CD4-positive, alpha-beta T cell (primary cell): ENCODE data around the gene STAT6. TPM values are rescaled to one million over a fixed set of nuclear protein-coding genes. Genes with fewer than 3 reads are reported as not detected.

Source experiments
- ATAC-seq: fragments of 200-7000 bp; cut with Tn5 transposase; one replicate; pipeline ENCODE4 v1.10.0; 2022; ENCODE audit warnings: mild to moderate bottlenecking; ENCODE audit not compliant: poor library complexity
- CTCF ChIA-PET: fragments of 350-600 bp; sonication (Branson Sonifier 250); formaldehyde crosslinking; loops from one replicate; lab custom pipeline; 2021; ENCODE audit warnings: antibody characterized with exemption, inconsistent platforms; lab: Charles Lee
- POLR2A ChIA-PET: fragments of 350-600 bp; sonication (Branson Sonifier 250); formaldehyde crosslinking; loops from one replicate; lab custom pipeline; 2021; ENCODE audit warnings: antibody characterized with exemption, inconsistent platforms; lab: Charles Lee
- DNase-seq, 14 experiments: peaks; one replicate each; pipeline ENCODE4 v3.0.0-alpha.2; 2013 to 2020; ENCODE audit warnings: mixed read lengths in 2 of 14
- H3K27ac ChIP-seq, 2 donors: one replicate each; pipeline versions ENCODE4 v1.5.1 to v1.7.0; 2013; ENCODE audit warnings: low read length in 2 of 2, low read depth in 1 of 2, mild to moderate bottlenecking in 1 of 2
- H3K27me3 ChIP-seq, 2 experiments: 1 replicate in 1 of 2; 2 replicates in 1 of 2; pipeline versions ENCODE4 v1.6.1 to v1.7.0; 2013; ENCODE audit warnings: low read length in 2 of 2, control low read depth in 1 of 2, mild to moderate bottlenecking in 1 of 2, moderate library complexity in 1 of 2; ENCODE audit not compliant: insufficient read depth in 2 of 2, control insufficient read depth in 1 of 2
- H3K36me3 ChIP-seq: one replicate; pipeline ENCODE4 v1.6.1; 2013; ENCODE audit warnings: low read length, control low read depth; ENCODE audit not compliant: insufficient read depth
- H3K4me1 ChIP-seq: one replicate; pipeline ENCODE4 v1.6.1; 2013; ENCODE audit warnings: low read length, control low read depth; ENCODE audit not compliant: insufficient read depth
- H3K4me3 ChIP-seq: one replicate; pipeline ENCODE4 v1.5.1; 2013; ENCODE audit warnings: mild to moderate bottlenecking, low read length, moderate library complexity
- H3K9me3 ChIP-seq, 2 experiments: 1 replicate in 1 of 2; 2 replicates in 1 of 2; pipeline versions ENCODE4 v1.6.1 to v1.7.0; 2013; ENCODE audit warnings: low read length in 2 of 2, mild to moderate bottlenecking in 2 of 2, control low read depth in 1 of 2, moderate library complexity in 1 of 2; ENCODE audit not compliant: control insufficient read depth in 1 of 2, insufficient read depth in 1 of 2
- H3K27ac Mint-ChIP-seq: one replicate; pipeline ENCODE4 v1.8.0; 2020; ENCODE audit warnings: mixed read lengths
- H3K27me3 Mint-ChIP-seq: one replicate; pipeline ENCODE4 v1.8.0; 2021; ENCODE audit warnings: mixed read lengths
- H3K36me3 Mint-ChIP-seq: one replicate; pipeline ENCODE4 v1.8.0; 2021; ENCODE audit warnings: low read depth, mixed read lengths
- H3K4me1 Mint-ChIP-seq: one replicate; pipeline ENCODE4 v1.8.0; 2021; ENCODE audit warnings: low read depth, mixed read lengths
- H3K4me3 Mint-ChIP-seq: one replicate; pipeline ENCODE4 v1.8.0; 2020; ENCODE audit warnings: mild to moderate bottlenecking, mixed read lengths
- H3K9me3 Mint-ChIP-seq: one replicate; pipeline ENCODE4 v1.8.0; 2020; ENCODE audit warnings: mixed read lengths
- intact Hi-C, 2 experiments: fragments of 100-400 bp; cut with DNase I in 1 of 2; cut with micrococcal nuclease in 1 of 2; formaldehyde crosslinking; loops; one replicate each; pipeline versions ENCODE4 v1.15.1 to v1.9.0; 2023 to 2025; cut with DNase I, micrococcal nuclease
- total RNA-seq, 174 experiments: library from RNA in 2 of 174; stranded (reverse) in 2 of 174; gene quantifications; one replicate each; pipeline ENCODE4 v1.2.3 and lab custom pipeline; 2021 to 2026
- TF ChIP-seq, protein P1 (sequence below): fragments of 200-600 bp; IDR thresholded peaks from one replicate; pipeline ENCODE4 v1.8.0; 2022; ENCODE audit warnings: antibody characterized with exemption, mild to moderate bottlenecking

The STAT6 gene
- total RNA-seq, 2 experiments from 2014 or later = 133 to 144 TPM

DNA sequence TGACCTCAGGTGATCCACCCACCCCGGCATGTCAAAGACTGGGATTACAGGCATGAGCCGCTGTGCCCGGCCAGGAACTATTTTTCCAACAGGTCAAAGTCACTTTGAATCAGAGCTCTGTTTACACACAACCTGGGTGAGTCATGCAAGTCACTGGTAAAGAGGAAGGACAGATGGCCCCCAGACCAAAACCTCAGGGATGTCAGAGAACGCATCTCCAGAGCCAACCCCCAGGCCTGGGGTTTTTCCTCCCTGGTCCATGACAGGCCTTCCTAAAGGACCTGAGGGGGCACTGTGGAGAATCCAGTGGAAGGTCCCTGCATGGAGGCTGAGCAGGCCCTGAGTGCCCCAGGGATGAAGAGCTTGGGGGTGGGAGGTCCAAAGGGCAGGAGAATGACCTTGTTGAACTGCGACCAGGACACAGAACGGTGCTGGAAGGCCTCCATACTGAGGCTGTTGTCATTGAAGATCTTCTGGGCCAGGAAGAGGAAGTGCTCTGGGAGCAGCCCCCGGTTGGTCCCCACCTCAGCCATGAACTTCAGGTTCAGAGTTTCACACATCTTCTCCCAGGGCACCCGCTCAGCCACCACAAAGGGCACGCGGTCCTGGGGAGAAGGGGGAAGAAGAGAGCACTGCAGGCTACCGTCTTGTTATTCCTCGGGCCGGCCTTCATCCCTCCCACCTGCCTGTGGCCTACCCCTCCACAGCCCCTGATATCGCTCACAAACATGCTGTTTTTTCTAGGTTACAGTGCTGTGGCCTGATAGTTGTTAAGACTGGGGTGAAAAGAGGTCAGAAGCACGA lies 9.1 kb downstream of the STAT6 start:
- H3K27me3 ChIP-seq = no peaks in the 10 kb centered on the region
- ChIA-PET POLR2A (interaction anchor here (1.8 to 10.4 kb wide), 2 partner anchors 9 to 23 kb away, joined by 6 to 344 read pairs; partner anchors contain the start of genes NAB2 and NEMP1), CTCF (interaction anchor here (0.8 to 1.0 kb wide), 2 partner anchors 8 to 22 kb away, joined by 3 read pairs; no protein-coding TSS in a partner anchor)
- ATAC-seq (no peak), DNase-seq (no peak)
- peaks cover 48% of the 10 kb centered on the region for H3K4me1 Mint-ChIP-seq
- peaks cover 37% of the 10 kb centered on the region for H3K4me1 ChIP-seq
- peaks cover 82% of the 10 kb centered on the region for H3K36me3 ChIP-seq
- peak overlapping the region; percentile 42 for H3K27ac Mint-ChIP-seq
- H3K4me3 ChIP-seq = no peak overlapping the region
- intact Hi-C loops = no loop called here
- TF ChIP-seq, protein P1, sequence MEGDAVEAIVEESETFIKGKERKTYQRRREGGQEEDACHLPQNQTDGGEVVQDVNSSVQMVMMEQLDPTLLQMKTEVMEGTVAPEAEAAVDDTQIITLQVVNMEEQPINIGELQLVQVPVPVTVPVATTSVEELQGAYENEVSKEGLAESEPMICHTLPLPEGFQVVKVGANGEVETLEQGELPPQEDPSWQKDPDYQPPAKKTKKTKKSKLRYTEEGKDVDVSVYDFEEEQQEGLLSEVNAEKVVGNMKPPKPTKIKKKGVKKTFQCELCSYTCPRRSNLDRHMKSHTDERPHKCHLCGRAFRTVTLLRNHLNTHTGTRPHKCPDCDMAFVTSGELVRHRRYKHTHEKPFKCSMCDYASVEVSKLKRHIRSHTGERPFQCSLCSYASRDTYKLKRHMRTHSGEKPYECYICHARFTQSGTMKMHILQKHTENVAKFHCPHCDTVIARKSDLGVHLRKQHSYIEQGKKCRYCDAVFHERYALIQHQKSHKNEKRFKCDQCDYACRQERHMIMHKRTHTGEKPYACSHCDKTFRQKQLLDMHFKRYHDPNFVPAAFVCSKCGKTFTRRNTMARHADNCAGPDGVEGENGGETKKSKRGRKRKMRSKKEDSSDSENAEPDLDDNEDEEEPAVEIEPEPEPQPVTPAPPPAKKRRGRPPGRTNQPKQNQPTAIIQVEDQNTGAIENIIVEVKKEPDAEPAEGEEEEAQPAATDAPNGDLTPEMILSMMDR = no peak
- H3K27me3 Mint-ChIP-seq = no peaks in the 10 kb centered on the region
- no peaks in the 10 kb centered on the region for H3K9me3 ChIP-seq
- no peaks in the 10 kb centered on the region for H3K9me3 Mint-ChIP-seq
- H3K36me3 Mint-ChIP-seq = peaks cover 85% of the 10 kb centered on the region
- peak overlapping the region; percentile 13 to 30 for H3K27ac ChIP-seq
- no peak overlapping the region for H3K4me3 Mint-ChIP-seq

- DNase-seq = no peak
- TF ChIP-seq, protein P1 = no peak
- Mint-ChIP-seq H3K36me3 (peaks cover 86% of the 10 kb centered on the region), H3K4me1 (peaks cover 40% of the 10 kb centered on the region), H3K4me3 (no peak overlapping the region), H3K27ac (peak overlapping the region; percentile 71), H3K27me3 (no peaks in the 10 kb centered on the region), H3K9me3 (no peaks in the 10 kb centered on the region)
- Histone ChIP-seq H3K36me3 (peaks cover 79% of the 10 kb centered on the region), H3K4me1 (peaks cover 19% of the 10 kb centered on the region), H3K9me3 (no peaks in the 10 kb centered on the region), H3K27me3 (no peaks in the 10 kb centered on the region), H3K4me3 (no peak overlapping the region), H3K27ac (no peak overlapping the region)
- POLR2A ChIA-PET = interaction anchor here (0.7 to 14.4 kb wide), 3 partner anchors 8 to 11 kb away, joined by 3 to 344 read pairs (median 20); partner anchors contain the start of genes NAB2 and STAT6
- intact Hi-C loops = no loop called here
- no peak for ATAC-seq
- CTCF ChIA-PET = interaction anchor here (2.0 kb wide), 1 partner anchor 12 kb away, joined by 8 read pairs; no protein-coding TSS in a partner anchor
These were observed 11.4 kb downstream of the STAT6 start for GRCh38 chr12:57099766-57100165.

- Mint-ChIP-seq H3K27ac (peak overlapping the region; percentile 71), H3K4me3 (no peak overlapping the region), H3K4me1 (peaks cover 40% of the 10 kb centered on the region), H3K9me3 (no peaks in the 10 kb centered on the region), H3K36me3 (peaks cover 86% of the 10 kb centered on the region), H3K27me3 (no peaks in the 10 kb centered on the region)
- DNase-seq (no peak), ATAC-seq (no peak)
- Histone ChIP-seq H3K4me3 (no peak overlapping the region), H3K27me3 (no peaks in the 10 kb centered on the region), H3K36me3 (peaks cover 78% of the 10 kb centered on the region), H3K4me1 (peaks cover 21% of the 10 kb centered on the region), H3K9me3 (no peaks in the 10 kb centered on the region), H3K27ac (no peak overlapping the region)
- POLR2A ChIA-PET = interaction anchor here (0.6 to 14.4 kb wide), 6 partner anchors 8 to 374 kb away, joined by 3 to 344 read pairs (median 4); partner anchors contain the start of genes NAB2, NACA, NEMP1 and STAT6
- intact Hi-C loops = no loop called here
- TF ChIP-seq, protein P1 = no peak
- CTCF ChIA-PET = interaction anchor here (2.0 kb wide), 1 partner anchor 13 kb away, joined by 8 read pairs; no protein-coding TSS in a partner anchor
These were observed 12.0 kb downstream of the STAT6 start for GRCh38 chr12:57099047-57099714.
